HL-60/S4 treated with phorbol 12-myristate 13-acetate at 8.2 ng/mL for 4 days and 3 days (cell line): Measurements from ENCODE around the gene LTA.

Experiments used
- in situ Hi-C: fragments of 300-500 bp; cut with MboI; formaldehyde crosslinking; loops from 2 replicates; pipeline ENCODE4 v1.15.0; 2022; ENCODE audit warnings: low sequenced_read_pairs

LTA gene

DNA sequence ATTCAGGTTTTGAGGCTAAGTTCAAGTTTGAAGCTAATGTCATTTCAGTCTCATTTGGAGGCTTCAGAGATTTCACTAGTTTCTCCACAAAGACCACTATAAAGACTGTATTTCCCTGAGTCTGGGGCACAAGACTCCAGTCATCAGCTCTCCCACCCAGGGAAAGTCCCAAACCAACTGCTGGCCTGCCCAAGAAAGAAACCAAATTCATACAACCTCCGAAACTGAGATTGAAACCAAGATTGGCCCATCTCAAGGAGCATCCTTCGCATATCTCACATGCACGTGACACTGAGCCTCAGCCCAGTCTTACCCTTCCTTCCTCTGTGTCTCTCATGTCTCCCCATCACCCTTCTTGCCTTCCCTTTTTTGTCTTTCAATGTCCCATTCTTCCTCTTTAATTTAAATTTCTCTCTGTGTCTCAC, 3.5 kb upstream of the LTA start:
- in situ Hi-C loops: no loop called here

DNA sequence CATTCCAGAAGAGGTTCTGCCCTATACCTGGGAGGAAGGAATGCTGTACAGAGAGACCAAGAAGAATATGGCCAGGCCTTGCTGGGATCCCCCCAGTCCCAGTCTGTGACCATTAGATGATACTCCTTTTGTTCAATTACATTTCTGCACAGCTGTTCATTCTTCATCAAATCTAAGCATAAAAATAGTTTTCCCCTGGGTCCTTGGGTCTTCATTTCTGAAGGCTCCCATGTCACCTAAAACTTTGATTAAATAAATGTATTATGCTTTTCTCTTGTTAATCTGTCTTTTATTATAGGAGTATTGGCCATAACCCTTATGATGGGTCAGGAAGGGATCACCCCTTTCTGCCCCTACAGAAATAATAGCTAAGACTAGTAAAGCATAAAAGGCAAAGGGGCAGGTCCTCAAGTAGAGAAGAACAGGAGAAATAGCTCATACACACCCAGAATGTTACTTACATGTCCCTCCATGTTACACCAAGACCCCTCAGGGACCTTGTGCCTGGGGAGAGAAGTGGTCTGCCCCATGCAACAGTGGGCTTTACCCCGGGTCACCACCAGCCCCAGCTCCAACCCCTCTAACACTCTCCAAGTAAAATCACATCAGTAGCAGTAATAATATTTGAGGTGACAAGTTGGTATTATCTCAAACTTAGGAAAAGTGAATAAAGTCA, 2.1 kb upstream of the LTA start:
- in situ Hi-C loops: no loop called here

DNA sequence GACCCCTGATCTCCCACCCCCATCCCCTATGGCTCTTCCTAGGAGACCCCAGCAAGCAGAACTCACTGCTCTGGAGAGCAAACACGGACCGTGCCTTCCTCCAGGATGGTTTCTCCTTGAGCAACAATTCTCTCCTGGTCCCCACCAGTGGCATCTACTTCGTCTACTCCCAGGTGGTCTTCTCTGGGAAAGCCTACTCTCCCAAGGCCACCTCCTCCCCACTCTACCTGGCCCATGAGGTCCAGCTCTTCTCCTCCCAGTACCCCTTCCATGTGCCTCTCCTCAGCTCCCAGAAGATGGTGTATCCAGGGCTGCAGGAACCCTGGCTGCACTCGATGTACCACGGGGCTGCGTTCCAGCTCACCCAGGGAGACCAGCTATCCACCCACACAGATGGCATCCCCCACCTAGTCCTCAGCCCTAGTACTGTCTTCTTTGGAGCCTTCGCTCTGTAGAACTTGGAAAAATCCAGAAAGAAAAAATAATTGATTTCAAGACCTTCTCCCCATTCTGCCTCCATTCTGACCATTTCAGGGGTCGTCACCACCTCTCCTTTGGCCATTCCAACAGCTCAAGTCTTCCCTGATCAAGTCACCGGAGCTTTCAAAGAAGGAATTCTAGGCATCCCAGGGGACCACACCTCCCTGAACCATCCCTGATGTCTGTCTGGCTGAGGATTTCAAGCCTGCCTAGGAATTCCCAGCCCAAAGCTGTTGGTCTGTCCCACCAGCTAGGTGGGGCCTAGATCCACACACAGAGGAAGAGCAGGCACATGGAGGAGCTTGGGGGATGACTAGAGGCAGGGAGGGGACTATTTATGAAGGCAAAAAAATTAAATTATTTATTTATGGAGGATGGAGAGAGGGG, 1.4 kb downstream of the LTA start:
- in situ Hi-C loops: no loop called here

DNA sequence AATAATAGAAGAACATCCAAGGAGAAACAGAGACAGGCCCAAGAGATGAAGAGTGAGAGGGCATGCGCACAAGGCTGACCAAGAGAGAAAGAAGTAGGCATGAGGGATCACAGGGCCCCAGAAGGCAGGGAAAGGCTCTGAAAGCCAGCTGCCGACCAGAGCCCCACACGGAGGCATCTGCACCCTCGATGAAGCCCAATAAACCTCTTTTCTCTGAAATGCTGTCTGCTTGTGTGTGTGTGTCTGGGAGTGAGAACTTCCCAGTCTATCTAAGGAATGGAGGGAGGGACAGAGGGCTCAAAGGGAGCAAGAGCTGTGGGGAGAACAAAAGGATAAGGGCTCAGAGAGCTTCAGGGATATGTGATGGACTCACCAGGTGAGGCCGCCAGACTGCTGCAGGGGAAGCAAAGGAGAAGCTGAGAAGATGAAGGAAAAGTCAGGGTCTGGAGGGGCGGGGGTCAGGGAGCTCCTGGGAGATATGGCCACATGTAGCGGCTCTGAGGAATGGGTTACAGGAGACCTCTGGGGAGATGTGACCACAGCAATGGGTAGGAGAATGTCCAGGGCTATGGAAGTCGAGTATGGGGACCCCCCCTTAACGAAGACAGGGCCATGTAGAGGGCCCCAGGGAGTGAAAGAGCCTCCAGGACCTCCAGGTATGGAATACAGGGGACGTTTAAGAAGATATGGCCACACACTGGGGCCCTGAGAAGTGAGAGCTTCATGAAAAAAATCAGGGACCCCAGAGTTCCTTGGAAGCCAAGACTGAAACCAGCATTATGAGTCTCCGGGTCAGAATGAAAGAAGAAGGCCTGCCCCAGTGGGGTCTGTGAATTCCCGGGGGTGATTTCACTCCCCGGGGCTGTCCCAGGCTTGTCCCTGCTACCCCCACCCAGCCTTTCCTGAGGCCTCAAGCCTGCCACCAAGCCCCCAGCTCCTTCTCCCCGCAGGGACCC, 2.3 kb downstream of the LTA start:
- in situ Hi-C loops: no loop called here

DNA sequence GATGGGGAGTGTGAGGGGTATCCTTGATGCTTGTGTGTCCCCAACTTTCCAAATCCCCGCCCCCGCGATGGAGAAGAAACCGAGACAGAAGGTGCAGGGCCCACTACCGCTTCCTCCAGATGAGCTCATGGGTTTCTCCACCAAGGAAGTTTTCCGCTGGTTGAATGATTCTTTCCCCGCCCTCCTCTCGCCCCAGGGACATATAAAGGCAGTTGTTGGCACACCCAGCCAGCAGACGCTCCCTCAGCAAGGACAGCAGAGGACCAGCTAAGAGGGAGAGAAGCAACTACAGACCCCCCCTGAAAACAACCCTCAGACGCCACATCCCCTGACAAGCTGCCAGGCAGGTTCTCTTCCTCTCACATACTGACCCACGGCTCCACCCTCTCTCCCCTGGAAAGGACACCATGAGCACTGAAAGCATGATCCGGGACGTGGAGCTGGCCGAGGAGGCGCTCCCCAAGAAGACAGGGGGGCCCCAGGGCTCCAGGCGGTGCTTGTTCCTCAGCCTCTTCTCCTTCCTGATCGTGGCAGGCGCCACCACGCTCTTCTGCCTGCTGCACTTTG, 3.3 kb downstream of the LTA start, which contains the start of gene TNF:
TSS of gene TNF (plus strand) at position 231 of the 567 bp plus-strand sequence. CDS start at position 408, 177 bp downstream.
- in situ Hi-C loops: no loop called here

DNA sequence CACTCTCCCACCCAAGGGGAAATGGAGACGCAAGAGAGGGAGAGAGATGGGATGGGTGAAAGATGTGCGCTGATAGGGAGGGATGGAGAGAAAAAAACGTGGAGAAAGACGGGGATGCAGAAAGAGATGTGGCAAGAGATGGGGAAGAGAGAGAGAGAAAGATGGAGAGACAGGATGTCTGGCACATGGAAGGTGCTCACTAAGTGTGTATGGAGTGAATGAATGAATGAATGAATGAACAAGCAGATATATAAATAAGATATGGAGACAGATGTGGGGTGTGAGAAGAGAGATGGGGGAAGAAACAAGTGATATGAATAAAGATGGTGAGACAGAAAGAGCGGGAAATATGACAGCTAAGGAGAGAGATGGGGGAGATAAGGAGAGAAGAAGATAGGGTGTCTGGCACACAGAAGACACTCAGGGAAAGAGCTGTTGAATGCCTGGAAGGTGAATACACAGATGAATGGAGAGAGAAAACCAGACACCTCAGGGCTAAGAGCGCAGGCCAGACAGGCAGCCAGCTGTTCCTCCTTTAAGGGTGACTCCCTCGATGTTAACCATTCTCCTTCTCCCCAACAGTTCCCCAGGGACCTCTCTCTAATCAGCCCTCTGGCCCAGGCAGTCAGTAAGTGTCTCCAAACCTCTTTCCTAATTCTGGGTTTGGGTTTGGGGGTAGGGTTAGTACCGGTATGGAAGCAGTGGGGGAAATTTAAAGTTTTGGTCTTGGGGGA, 4.0 kb downstream of the LTA start:
- in situ Hi-C loops: no loop called here

DNA sequence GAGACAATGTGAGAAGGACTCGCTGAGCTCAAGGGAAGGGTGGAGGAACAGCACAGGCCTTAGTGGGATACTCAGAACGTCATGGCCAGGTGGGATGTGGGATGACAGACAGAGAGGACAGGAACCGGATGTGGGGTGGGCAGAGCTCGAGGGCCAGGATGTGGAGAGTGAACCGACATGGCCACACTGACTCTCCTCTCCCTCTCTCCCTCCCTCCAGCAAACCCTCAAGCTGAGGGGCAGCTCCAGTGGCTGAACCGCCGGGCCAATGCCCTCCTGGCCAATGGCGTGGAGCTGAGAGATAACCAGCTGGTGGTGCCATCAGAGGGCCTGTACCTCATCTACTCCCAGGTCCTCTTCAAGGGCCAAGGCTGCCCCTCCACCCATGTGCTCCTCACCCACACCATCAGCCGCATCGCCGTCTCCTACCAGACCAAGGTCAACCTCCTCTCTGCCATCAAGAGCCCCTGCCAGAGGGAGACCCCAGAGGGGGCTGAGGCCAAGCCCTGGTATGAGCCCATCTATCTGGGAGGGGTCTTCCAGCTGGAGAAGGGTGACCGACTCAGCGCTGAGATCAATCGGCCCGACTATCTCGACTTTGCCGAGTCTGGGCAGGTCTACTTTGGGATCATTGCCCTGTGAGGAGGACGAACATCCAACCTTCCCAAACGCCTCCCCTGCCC, 4.9 kb downstream of the LTA start:
- in situ Hi-C loops: no loop called here

DNA sequence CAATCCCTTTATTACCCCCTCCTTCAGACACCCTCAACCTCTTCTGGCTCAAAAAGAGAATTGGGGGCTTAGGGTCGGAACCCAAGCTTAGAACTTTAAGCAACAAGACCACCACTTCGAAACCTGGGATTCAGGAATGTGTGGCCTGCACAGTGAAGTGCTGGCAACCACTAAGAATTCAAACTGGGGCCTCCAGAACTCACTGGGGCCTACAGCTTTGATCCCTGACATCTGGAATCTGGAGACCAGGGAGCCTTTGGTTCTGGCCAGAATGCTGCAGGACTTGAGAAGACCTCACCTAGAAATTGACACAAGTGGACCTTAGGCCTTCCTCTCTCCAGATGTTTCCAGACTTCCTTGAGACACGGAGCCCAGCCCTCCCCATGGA, 5.5 kb downstream of the LTA start:
- in situ Hi-C loops: no loop called here

DNA sequence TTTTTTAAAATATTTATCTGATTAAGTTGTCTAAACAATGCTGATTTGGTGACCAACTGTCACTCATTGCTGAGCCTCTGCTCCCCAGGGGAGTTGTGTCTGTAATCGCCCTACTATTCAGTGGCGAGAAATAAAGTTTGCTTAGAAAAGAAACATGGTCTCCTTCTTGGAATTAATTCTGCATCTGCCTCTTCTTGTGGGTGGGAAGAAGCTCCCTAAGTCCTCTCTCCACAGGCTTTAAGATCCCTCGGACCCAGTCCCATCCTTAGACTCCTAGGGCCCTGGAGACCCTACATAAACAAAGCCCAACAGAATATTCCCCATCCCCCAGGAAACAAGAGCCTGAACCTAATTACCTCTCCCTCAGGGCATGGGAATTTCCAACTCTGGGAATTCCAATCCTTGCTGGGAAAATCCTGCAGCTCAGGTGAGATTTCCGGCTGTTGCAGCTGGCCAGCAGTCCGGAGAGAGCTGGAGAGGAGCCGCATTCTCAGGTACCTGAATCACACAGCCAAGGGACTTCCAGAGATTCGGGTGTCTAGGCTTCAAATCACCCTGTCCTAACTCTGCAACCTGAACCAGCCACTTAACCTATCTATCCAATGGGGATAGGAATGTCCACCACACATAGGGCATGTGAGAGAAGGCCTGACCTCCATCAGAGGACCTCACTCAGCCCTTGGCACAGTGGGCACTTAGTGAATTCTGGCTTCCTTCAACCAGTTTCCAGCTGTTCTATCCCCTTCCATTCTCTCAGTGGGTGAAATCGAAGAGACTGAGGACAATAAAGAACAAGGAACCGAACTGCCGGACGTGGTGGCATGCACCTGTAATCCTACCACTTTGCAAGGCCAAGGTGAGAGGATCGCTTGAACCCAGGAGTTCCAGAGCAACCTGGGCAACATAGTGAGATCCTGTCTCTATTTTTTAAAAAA, 6.4 kb downstream of the LTA start:
- in situ Hi-C loops: no loop called here

DNA sequence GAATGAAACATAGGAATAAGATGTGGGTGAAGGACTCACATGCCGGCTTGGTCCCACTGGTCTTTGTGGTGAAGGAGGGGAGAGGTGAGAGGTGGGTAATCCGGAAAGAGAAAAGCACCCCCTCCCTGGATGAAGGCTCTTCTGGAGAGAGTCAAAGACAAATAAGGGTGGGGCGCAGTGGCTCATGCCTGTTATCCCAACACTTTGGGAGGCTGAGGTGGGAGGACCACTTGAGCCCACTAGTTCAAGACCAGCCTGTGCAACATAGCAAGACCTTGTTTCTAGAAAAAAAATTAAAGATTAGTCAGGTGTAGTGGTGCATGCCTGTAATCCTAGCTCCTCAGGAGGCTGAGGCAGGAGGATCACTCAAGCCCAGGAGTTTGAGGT, 7.0 kb downstream of the LTA start:
- in situ Hi-C loops: no loop called here

DNA sequence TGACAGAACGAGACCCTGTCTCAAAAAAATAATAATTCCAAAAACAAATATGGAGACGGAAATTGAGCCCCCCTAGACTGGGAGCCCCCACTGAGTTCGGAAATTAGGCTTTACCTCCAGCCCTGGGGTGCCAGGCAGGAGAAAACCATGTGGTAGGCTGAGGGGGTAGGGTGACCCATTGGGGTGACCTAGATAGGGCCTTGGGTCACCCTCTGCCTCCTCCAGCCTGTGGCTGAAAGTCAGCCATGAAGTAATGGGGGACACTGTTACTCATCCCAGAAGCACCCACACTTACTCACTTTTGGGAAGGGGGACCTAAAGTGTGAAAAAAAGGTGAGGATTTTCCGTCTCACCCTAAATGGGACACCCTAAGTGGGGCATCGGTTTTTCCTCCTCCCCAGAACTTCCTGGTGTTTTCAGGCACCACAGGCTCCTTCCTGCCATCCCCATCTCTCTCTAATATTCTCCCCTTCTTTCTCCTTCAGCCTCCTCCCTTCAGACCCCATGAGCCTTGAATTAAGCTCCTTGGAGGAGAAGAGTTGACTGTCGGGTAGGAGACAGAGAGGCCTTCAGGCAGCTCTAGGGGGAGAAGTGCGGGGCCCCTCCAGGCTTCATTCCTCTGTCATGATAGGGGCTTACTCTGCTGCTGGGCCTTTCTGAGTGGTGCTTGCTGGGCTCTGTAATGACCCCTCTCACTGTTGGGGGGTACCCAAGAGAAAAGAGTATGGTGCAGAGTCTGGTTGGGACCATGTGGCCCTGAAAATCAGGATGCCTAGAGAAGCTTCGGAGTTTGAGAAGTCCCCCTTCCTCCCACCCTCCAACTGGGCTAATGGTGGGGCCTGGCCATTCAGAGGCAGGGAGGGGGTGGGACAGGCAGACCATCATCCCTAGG, 7.7 kb downstream of the LTA start:
- in situ Hi-C loops: no loop called here

DNA sequence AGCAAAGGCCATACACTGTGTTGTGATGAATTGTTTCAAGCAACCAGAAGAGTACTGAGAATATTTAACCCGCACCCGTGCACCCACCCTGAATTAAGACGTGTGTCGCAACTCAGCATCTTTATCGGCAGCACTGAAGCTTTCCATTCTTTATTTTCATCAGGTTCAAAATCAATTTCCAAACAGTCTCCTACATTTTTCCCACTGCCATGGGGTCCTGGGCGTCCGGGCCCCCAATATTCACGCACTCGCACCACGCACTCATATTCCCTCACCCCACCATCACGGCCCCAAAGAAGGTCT, 8.3 kb downstream of the LTA start:
- in situ Hi-C loops: no loop called here

DNA sequence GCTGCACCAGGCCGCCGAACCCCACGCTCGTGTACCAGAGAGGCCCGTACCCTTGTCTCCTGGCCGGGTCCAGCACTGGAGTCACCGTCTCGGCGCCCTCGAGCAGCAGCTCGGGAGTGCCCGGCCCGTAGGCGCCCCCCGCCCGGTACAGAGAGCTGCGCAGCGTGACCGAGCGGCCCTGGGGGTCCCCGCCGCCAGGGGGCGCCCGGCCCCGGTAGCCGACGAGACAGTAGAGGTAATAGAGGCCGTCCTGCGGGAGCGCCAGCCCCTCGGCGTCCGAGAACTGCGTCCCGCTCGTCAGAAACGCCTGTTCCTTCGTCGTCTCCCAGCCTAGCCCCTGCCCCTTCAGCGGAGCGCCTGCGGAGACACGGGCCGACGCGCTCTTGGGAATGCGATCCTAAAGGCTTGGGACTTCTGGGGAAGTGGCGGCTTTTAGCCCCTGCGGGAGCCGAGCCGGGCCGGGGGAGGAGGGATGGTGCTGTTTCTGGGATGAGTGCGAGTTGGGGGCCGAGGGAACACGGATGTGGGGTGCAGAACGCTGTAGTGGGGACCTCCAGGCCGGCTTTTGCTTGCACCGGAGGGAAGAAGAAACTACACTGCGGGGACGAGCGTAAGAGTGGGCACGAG, 8.8 kb downstream of the LTA start:
- in situ Hi-C loops: no loop called here

DNA sequence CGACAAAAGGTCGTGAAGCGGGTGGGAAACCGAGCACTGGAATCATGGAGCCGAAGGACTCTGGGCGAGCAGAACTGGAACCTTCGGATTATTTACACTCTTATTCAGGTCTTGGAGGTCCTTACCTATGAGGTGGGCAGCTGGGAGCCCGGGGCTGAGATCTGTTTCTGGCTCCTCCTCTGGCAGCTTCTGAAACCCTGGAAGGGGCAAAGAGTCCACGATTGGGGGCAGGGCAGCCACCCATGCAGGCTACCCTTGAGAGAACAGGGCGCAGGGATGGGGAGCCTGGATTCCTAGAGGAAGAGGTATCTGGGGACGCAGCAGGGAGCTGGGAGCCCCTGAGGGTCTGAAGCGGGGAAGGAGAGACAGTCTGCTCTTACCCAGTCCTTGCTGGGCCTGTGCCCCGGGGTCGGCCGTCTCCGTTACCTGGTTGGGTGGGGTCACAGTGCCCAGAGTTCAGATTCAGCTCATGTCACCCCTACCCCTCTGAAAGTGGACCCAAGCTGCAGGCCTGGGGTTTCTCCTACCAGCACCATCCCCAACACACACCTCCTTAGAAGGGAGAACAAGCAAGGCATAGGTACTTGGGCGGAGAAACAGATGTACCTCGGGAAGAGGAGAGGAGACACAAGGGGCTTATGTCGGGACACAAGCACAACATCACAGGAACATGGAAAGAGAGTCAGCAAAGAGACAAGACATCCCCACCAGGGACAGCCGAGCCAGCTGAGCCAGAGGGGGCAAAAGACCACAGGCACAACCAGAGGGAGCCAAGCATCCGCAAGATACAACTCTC, 9.5 kb downstream of the LTA start:
- in situ Hi-C loops: no loop called here

DNA sequence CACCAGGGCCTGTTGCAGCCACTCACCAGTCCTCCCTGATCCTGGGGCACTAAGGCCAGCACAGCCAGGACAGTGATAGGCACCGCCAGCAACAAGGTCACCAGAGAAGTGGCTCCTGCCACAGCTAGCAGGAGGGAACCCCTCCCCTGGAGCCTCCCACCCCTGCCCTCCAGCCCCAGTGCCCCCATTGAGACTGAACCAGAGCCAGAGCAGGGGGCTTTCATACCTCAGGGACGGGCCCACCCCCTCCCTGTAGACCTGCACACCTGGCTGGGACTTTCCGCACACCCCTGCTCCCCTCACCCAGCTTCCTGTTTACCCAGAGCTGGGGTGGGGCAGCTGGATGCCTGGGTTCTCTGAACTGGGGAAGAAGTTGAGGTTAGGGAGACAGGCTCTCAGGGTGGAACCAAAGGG, 10.1 kb downstream of the LTA start, which contains the start of gene LTB:
TSS of gene LTB (minus strand) at position 195 of the 414 bp plus-strand sequence. CDS start at position 188, 7 bp downstream.
- in situ Hi-C loops: no loop called here

DNA sequence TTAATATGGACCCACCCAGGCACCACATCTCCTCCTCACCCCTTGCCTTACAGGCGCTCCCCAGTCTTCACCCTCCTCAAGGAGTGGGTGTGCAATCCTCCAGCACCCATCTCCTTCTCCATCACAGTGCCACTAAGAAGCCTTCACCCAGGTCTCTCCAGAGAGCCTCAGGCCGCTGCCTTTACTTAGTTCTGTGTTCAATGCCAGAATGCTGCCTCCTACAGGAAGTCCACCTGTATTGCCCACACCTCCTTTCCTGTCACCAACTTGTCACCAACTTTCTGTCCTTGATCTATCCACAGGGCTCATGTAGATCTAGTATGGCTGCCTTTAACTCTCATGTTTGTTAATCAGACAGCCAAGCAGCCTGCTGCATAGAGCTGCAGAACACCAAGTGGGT, 13.4 kb downstream of the LTA start:
- in situ Hi-C loops: no loop called here
